ENCODE results near the gene RAB41.

Gene RAB41

GRCh38 chrX:70289168-70289792, 7.3 kb downstream of the RAB41 start:
- peak overlapping the region; percentile 60 for H3K4me3 ChIP-seq (ENCODE audit: low read depth, low read length)
- DNase-seq (ENCODE audit: low read depth), result no peak
- TF ChIP-seq, protein P1, sequence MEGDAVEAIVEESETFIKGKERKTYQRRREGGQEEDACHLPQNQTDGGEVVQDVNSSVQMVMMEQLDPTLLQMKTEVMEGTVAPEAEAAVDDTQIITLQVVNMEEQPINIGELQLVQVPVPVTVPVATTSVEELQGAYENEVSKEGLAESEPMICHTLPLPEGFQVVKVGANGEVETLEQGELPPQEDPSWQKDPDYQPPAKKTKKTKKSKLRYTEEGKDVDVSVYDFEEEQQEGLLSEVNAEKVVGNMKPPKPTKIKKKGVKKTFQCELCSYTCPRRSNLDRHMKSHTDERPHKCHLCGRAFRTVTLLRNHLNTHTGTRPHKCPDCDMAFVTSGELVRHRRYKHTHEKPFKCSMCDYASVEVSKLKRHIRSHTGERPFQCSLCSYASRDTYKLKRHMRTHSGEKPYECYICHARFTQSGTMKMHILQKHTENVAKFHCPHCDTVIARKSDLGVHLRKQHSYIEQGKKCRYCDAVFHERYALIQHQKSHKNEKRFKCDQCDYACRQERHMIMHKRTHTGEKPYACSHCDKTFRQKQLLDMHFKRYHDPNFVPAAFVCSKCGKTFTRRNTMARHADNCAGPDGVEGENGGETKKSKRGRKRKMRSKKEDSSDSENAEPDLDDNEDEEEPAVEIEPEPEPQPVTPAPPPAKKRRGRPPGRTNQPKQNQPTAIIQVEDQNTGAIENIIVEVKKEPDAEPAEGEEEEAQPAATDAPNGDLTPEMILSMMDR (IDR thresholded peaks at IDR 0.05; ENCODE audit: low read depth, low read length, missing control alignments), result no peak
- in situ Hi-C loops (cut with HindIII; ENCODE audit: low sequenced_read_pairs), result no loop called here

GRCh38 chrX:70289793-70290770, 8.1 kb downstream of the RAB41 start, which contains the start of the genes KIF4A and PDZD11:
TSS of gene KIF4A (plus strand) at chrX:70290104. CDS start at chrX:70290459, 355 bp downstream.
TSS of gene PDZD11 (minus strand) at chrX:70289927. CDS start at chrX:70289341, 586 bp downstream.
- peak; percentile 43 for DNase-seq (ENCODE audit: low read depth)
- TF ChIP-seq, protein P1 (IDR thresholded peaks at IDR 0.05; ENCODE audit: low read depth, low read length, missing control alignments), result no peak
- in situ Hi-C loops (cut with HindIII; ENCODE audit: low sequenced_read_pairs), result no loop called here
- peak within 1 kb of the TSS; percentile 60 for H3K4me3 ChIP-seq (ENCODE audit: low read depth, low read length)

DNA sequence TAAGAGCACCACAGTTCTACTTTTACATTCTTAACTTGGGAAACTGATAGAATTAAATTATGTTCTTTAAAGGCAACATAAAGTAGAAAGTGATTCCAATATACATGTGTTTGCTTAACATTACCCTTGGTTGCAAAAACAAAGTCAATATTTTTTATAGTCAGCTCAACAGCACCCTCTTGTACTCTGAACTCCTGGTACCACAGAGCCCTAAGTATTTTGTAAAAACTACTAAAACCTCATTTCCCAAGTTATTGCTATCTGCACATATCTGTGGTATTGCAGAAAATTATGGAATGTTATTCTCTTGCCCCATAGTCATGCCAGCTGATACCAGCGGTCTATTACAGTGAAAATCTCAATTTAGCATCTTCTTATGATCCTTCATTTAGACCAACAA, 10.8 kb downstream of the RAB41 start:
- DNase-seq (ENCODE audit: low read depth), result no peak
- TF ChIP-seq, protein P1 (IDR thresholded peaks at IDR 0.05; ENCODE audit: low read depth, low read length, missing control alignments), result no peak
- no peak overlapping the region for H3K4me3 ChIP-seq (ENCODE audit: low read depth, low read length)
- in situ Hi-C loops (cut with HindIII; ENCODE audit: low sequenced_read_pairs), result no loop called here

DNA sequence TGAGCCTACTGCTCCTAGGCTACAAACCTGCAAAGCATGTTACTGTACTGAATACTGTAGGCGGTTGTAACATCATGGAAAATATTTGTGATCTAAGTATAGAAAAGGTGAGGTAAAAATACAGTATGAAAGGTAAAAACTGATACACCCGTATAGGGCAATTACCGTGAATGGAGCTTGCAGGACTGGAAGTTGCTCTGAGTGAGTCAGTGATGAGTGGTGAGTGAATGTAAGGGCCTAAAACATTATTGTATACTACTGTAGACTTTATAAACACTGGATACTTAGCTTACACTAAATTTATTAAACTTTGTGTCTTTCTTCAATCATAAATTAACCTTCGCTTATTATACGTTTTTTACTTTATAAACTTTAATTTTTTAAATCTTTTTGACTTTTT, 11.6 kb downstream of the RAB41 start:
- in situ Hi-C loops (cut with HindIII; ENCODE audit: low sequenced_read_pairs), result no loop called here
- no peak for DNase-seq (ENCODE audit: low read depth)
- H3K4me3 ChIP-seq (ENCODE audit: low read depth, low read length), result no peak overlapping the region
- TF ChIP-seq, protein P1 (IDR thresholded peaks at IDR 0.05; ENCODE audit: low read depth, low read length, missing control alignments), result no peak

- peak; percentile 5 for DNase-seq (ENCODE audit: low read depth)
- no peak overlapping the region for H3K4me3 ChIP-seq (ENCODE audit: low read depth, low read length)
- TF ChIP-seq, protein P1 (IDR thresholded peaks at IDR 0.05; ENCODE audit: low read depth, low read length, missing control alignments), result no peak
- in situ Hi-C loops (cut with HindIII; ENCODE audit: low sequenced_read_pairs), result no loop called here
Measured at GRCh38 chrX:70301716-70302115, 19.7 kb downstream of the RAB41 start.

GRCh38 chrX:70313503-70313902, 31.5 kb downstream of the RAB41 start:
- in situ Hi-C loops (cut with HindIII; ENCODE audit: low sequenced_read_pairs), result no loop called here
- DNase-seq (ENCODE audit: low read depth), result peak; percentile 56

More at GRCh38 chrX:70313503-70313902, 31.5 kb downstream of the RAB41 start:
- TF ChIP-seq, protein P1 (IDR thresholded peaks at IDR 0.05; ENCODE audit: low read depth, low read length, missing control alignments), result no peak
- H3K4me3 ChIP-seq (ENCODE audit: low read depth, low read length), result no peak overlapping the region

Measured in astrocyte of the cerebellum (primary cell).